ENCODE measurements around the gene FAM162A. TPM values are rescaled to one million over a fixed set of nuclear protein-coding genes. Genes with fewer than 3 reads are reported as not detected.

The FAM162A gene
- total RNA-seq, 1 experiment from 2014 or later, result 83.9 TPM

- TF ChIP-seq CDX4 (CRISPR knock-in tag; IDR thresholded peaks at IDR 0.05; ENCODE audit: borderline replicate concordance) (no peak), RORB (CRISPR knock-in tag; IDR thresholded peaks at IDR 0.05) (no peak)
Observed at GRCh38 chr3:122350814-122351418, 33.1 kb upstream of the FAM162A start (continued).

- Mint-ChIP-seq H3K4me1 (no peaks in the 10 kb centered on the region), H3K9me3 (peaks cover 10% of the 10 kb centered on the region), H3K27me3 (ENCODE audit: low read depth) (peaks cover 2% of the 10 kb centered on the region; the same call in 1 of the 2 replicates), H3K4me3 (no peak overlapping the region), H3K36me3 (no peaks in the 10 kb centered on the region), H3K27ac (no peak overlapping the region)
- DNase-seq (ENCODE audit: low spot score) (no peak), ATAC-seq (no peak)
- POLR2A ChIA-PET, result no interaction called here
- CTCF ChIA-PET, result interaction anchor here (0.6 kb wide), 1 partner anchor 363 kb away, joined by 3 read pairs; no protein-coding TSS in a partner anchor
- TF ChIP-seq ATF6 (CRISPR knock-in tag; IDR thresholded peaks at IDR 0.05) (no peak), CBFB (CRISPR knock-in tag; IDR thresholded peaks at IDR 0.05; ENCODE audit: low read depth) (no peak), FOXJ3 (CRISPR knock-in tag; IDR thresholded peaks at IDR 0.05; ENCODE audit: borderline replicate concordance) (no peak), HMGXB4 (CRISPR knock-in tag; IDR thresholded peaks at IDR 0.05) (no peak), ETV6 (CRISPR knock-in tag; IDR thresholded peaks at IDR 0.05) (no peak), ZNF281 (CRISPR knock-in tag; IDR thresholded peaks at IDR 0.05) (no peak), PREB (CRISPR knock-in tag; IDR thresholded peaks at IDR 0.05; ENCODE audit: borderline replicate concordance) (no peak), ZBTB43 (CRISPR knock-in tag; IDR thresholded peaks at IDR 0.05) (no peak)
Observed at GRCh38 chr3:122351612-122352011, 32.4 kb upstream of the FAM162A start.

- Mint-ChIP-seq H3K27me3 (ENCODE audit: low read depth) (no peaks in the 10 kb centered on the region), H3K27ac (no peak overlapping the region), H3K36me3 (no peaks in the 10 kb centered on the region; the same call in 1 of the 2 replicates), H3K4me1 (no peaks in the 10 kb centered on the region), H3K9me3 (no peaks in the 10 kb centered on the region), H3K4me3 (no peak overlapping the region)
- CTCF ChIA-PET, result interaction anchor here (1.0 to 1.3 kb wide), 3 partner anchors 47 to 252 kb away, joined by 3 to 6 read pairs (median 3); no protein-coding TSS in a partner anchor
- POLR2A ChIA-PET, result interaction anchor here (0.7 kb wide), 1 partner anchor 39 kb away, joined by 4 read pairs; no protein-coding TSS in a partner anchor
- no peak for ATAC-seq
- no peak for DNase-seq (ENCODE audit: low spot score)
- no peak for TF ChIP-seq IRF2 (CRISPR knock-in tag; IDR thresholded peaks at IDR 0.05; ENCODE audit: borderline replicate concordance, low read depth)
- TF ChIP-seq SP1 (CRISPR knock-in tag; conservative IDR thresholded peaks at IDR 0.05), result no peak
- no peak for TF ChIP-seq CBFB (CRISPR knock-in tag; IDR thresholded peaks at IDR 0.05; ENCODE audit: low read depth)
- no peak for TF ChIP-seq EMX1 (CRISPR knock-in tag; IDR thresholded peaks at IDR 0.05)
- TF ChIP-seq NFE2L1 (CRISPR knock-in tag; IDR thresholded peaks at IDR 0.05), result no peak
- TF ChIP-seq FOXJ3 (CRISPR knock-in tag; IDR thresholded peaks at IDR 0.05; ENCODE audit: borderline replicate concordance), result no peak
- no peak for TF ChIP-seq TCF7 (CRISPR knock-in tag; IDR thresholded peaks at IDR 0.05; ENCODE audit: low read depth)
- TF ChIP-seq ZNF512 (CRISPR knock-in tag; IDR thresholded peaks at IDR 0.05; ENCODE audit: borderline replicate concordance), result no peak
Observed at GRCh38 chr3:122353215-122353614, 30.8 kb upstream of the FAM162A start.

All from WTC11 (cell line).